Adrenal gland (tissue), 5 donors: ENCODE measurements around the gene GGA2.

Source experiments
- CTCF ChIP-seq, 6 experiments: fragments of 450-650 bp in 4 of 6; fragments of 200-600 bp in 2 of 6; sonication (generic) in 1 of 6; IDR thresholded peaks; 1 replicate in 5 of 6; 2 replicates in 1 of 6; pipeline versions ENCODE4 v1.5.1 to v1.8.0; 2016 to 2021; ENCODE audit warnings: antibody characterized with exemption in 6 of 6, mild to moderate bottlenecking in 2 of 6, moderate library complexity in 1 of 6
- POLR2A ChIP-seq, 2 donors: fragments of 450-650 bp; IDR thresholded peaks; one replicate each; pipeline ENCODE4 v1.6.1; 2017; ENCODE audit warnings: antibody characterized with exemption in 2 of 2, mild to moderate bottlenecking in 2 of 2, moderate library complexity in 1 of 2
- donor health status: DM: no; HTN: no; CAD: no.

- TF ChIP-seq CTCF (IDR thresholded peaks at IDR 0.05) (no peak), POLR2A (IDR thresholded peaks at IDR 0.05) (no peak)
Measured at GRCh38 chr16:23500862-23501225, 9.4 kb downstream of the GGA2 start.
